HG03342 (cell line): Measurements from ENCODE around the gene SEC61A1.

Source experiments
- ATAC-seq: cut with Tn5 transposase; IDR thresholded peaks from one replicate; pipeline ENCODE4 v1.9.1; 2021; ENCODE audit warnings: mild to moderate bottlenecking, moderate library complexity; ENCODE audit not compliant: unreplicated experiment

Gene SEC61A1

GRCh38 chr3:128111147-128111546 is 58.9 kb downstream of the SEC61A1 start:
- no peak for ATAC-seq

GRCh38 chr3:128112357-128112968 is 60.2 kb downstream of the SEC61A1 start:
- no peak for ATAC-seq

GRCh38 chr3:128113817-128114794 is 61.9 kb downstream of the SEC61A1 start:
- no peak for ATAC-seq
